Naive thymus-derived CD4-positive, alpha-beta T cell (primary cell): ENCODE data around the gene SLC38A5. TPM values are rescaled to one million over a fixed set of nuclear protein-coding genes. Genes with fewer than 3 reads are reported as not detected.

Source experiments
- ATAC-seq: fragments of 150-1000 bp; cut with Tn5 transposase; 2 replicates; pipeline ENCODE4 v1.10.0; 2021; ENCODE audit warnings: mild to moderate bottlenecking, moderate library complexity
- CTCF ChIA-PET: fragments of 350-600 bp; sonication (Branson Sonifier 250); formaldehyde crosslinking; loops from one replicate; lab custom pipeline; 2021; ENCODE audit warnings: antibody characterized with exemption; lab: Charles Lee
- POLR2A ChIA-PET: fragments of 350-600 bp; sonication (Branson Sonifier 250); formaldehyde crosslinking; loops from one replicate; lab custom pipeline; 2021; ENCODE audit warnings: antibody characterized with exemption, inconsistent platforms; lab: Charles Lee
- DNase-seq, 9 donors: peaks; one replicate each; pipeline versions ENCODE4 v3.0.0 to v3.0.0-alpha.2; 2020 to 2022; ENCODE audit warnings: mixed read lengths in 1 of 9
- H3K27ac ChIP-seq: one replicate; pipeline ENCODE4 v1.7.0; 2013; ENCODE audit warnings: mild to moderate bottlenecking, low read depth, low read length, moderate library complexity
- H3K27me3 ChIP-seq, 2 donors: one replicate each; pipeline ENCODE4 v1.7.0; 2013; ENCODE audit warnings: low read length in 2 of 2, mild to moderate bottlenecking in 2 of 2, moderate library complexity in 2 of 2; ENCODE audit not compliant: control insufficient read depth in 2 of 2, insufficient read depth in 2 of 2
- H3K36me3 ChIP-seq, 3 experiments: 1 replicate in 2 of 3; 2 replicates in 1 of 3; pipeline ENCODE4 v1.7.0; 2013; ENCODE audit warnings: low read length in 3 of 3, mild to moderate bottlenecking in 3 of 3, moderate library complexity in 1 of 3; ENCODE audit not compliant: insufficient read depth in 3 of 3, control insufficient read depth in 2 of 3
- H3K4me1 ChIP-seq, 2 donors: one replicate each; pipeline ENCODE4 v1.7.0; 2013; ENCODE audit warnings: low read length in 2 of 2, mild to moderate bottlenecking in 2 of 2, moderate library complexity in 1 of 2; ENCODE audit not compliant: control insufficient read depth in 2 of 2, insufficient read depth in 2 of 2
- H3K4me3 ChIP-seq: 2 replicates; pipeline ENCODE4 v1.7.0; 2013; ENCODE audit warnings: mild to moderate bottlenecking, low read length
- H3K9me3 ChIP-seq, 3 experiments: 1 replicate in 2 of 3; 2 replicates in 1 of 3; pipeline ENCODE4 v1.7.0; 2013; ENCODE audit warnings: low read length in 3 of 3; ENCODE audit not compliant: control insufficient read depth in 2 of 3
- H3K27ac Mint-ChIP-seq, 9 donors: one replicate each; pipeline ENCODE4 v1.8.0; 2020 to 2022; ENCODE audit warnings: mixed read lengths in 9 of 9, mild to moderate bottlenecking in 8 of 9, moderate library complexity in 5 of 9, inconsistent platforms in 2 of 9
- H3K27me3 Mint-ChIP-seq, 5 donors: one replicate each; pipeline ENCODE4 v1.8.0; 2021 to 2022; ENCODE audit warnings: mixed read lengths in 5 of 5, mild to moderate bottlenecking in 1 of 5
- H3K36me3 Mint-ChIP-seq, 5 donors: one replicate each; pipeline ENCODE4 v1.8.0; 2020 to 2022; ENCODE audit warnings: mixed read lengths in 5 of 5, mild to moderate bottlenecking in 3 of 5, inconsistent platforms in 1 of 5
- H3K4me1 Mint-ChIP-seq, 7 donors: one replicate each; pipeline ENCODE4 v1.8.0; 2020 to 2022; ENCODE audit warnings: mixed read lengths in 7 of 7, mild to moderate bottlenecking in 3 of 7, inconsistent platforms in 1 of 7
- H3K4me3 Mint-ChIP-seq, 10 donors: one replicate each; pipeline ENCODE4 v1.8.0; 2020 to 2022; ENCODE audit warnings: mild to moderate bottlenecking in 10 of 10, mixed read lengths in 10 of 10, moderate library complexity in 6 of 10, inconsistent platforms in 2 of 10
- H3K9me3 Mint-ChIP-seq, 11 donors: one replicate each; pipeline ENCODE4 v1.8.0; 2020 to 2022; ENCODE audit warnings: mixed read lengths in 11 of 11, mild to moderate bottlenecking in 4 of 11, inconsistent platforms in 1 of 11, moderate library complexity in 1 of 11
- intact Hi-C, 2 donors: fragments of 100-400 bp; cut with micrococcal nuclease; formaldehyde crosslinking; loops; one replicate each; pipeline ENCODE4 v1.15.1; 2023
- polyA plus RNA-seq, 2 donors: library from polyadenylated mRNA; unstranded; fragments of 300-500 nt; fragmentation: Illumina TruSeq; gene quantifications; one replicate each; pipeline ENCODE4 v1.2.3, GENCODE V29; 2021
- total RNA-seq, 6 experiments: library from RNA in 5 of 6; stranded (reverse) in 5 of 6; gene quantifications; 1 replicate in 5 of 6; 2 replicates in 1 of 6; pipeline ENCODE4 v1.2.3 and lab custom pipeline; 2021 to 2026

SLC38A5 gene
- total and polyA plus RNA-seq, 7 experiments from 2014 or later: 9.4 to 75.5 (median 14.8) TPM

GRCh38 chrX:48474127-48474526, 4.1 kb upstream of the SLC38A5 start:
- Histone ChIP-seq H3K27ac (no peak overlapping the region), H3K4me3 (no peak overlapping the region), H3K9me3 (no peaks in the 10 kb centered on the region), H3K4me1 (peaks cover 8 to 10% of the 10 kb centered on the region in 2 donors), H3K27me3 (no peaks in the 10 kb centered on the region), H3K36me3 (peaks cover 0 to 6% (median 0%) of the 10 kb centered on the region in 3 experiments)
- CTCF ChIA-PET: interaction anchor here (0.5 to 1.5 kb wide), 4 partner anchors 65 to 1279 kb away, joined by 3 read pairs; partner anchors contain the start of gene TBC1D25
- Mint-ChIP-seq H3K4me1 (peaks cover 24 to 44% (median 28%) of the 10 kb centered on the region in 7 donors), H3K9me3 (no peaks in the 10 kb centered on the region), H3K27ac (peak overlapping the region in 4 of 9 donors; percentile 7 to 58 (median 28)), H3K36me3 (peaks cover 0 to 8% (median 2%) of the 10 kb centered on the region in 5 donors), H3K4me3 (peak overlapping the region in 1 of 10 donors; percentile 23), H3K27me3 (no peaks in the 10 kb centered on the region)
- POLR2A ChIA-PET: interaction anchor here (1.4 kb wide), 1 partner anchor 100 kb away, joined by 3 read pairs; the partner anchor contains the start of gene RBM3
- no peak for DNase-seq
- intact Hi-C loops: loop anchor here (2.0 to 10.0 kb wide), 5 partner anchors 211 to 1639 kb away; partner anchors contain the start of genes PPP1R3F (in 1 of the 2), RP2 (in 1 of the 2), SUV39H1 (in 1 of the 2) and WAS (in 1 of the 2)
- ATAC-seq: no peak

GRCh38 chrX:48473704-48473990, 3.6 kb upstream of the SLC38A5 start:
- Mint-ChIP-seq H3K4me1 (peaks cover 21 to 44% (median 29%) of the 10 kb centered on the region in 7 donors), H3K9me3 (no peaks in the 10 kb centered on the region), H3K4me3 (no peak overlapping the region), H3K36me3 (peaks cover 0 to 6% (median 0%) of the 10 kb centered on the region in 5 donors), H3K27me3 (no peaks in the 10 kb centered on the region), H3K27ac (no peak overlapping the region)
- Histone ChIP-seq H3K27me3 (no peaks in the 10 kb centered on the region), H3K27ac (no peak overlapping the region), H3K36me3 (peaks cover 0 to 2% (median 0%) of the 10 kb centered on the region in 3 experiments), H3K4me3 (no peak overlapping the region), H3K4me1 (peaks cover 8 to 10% of the 10 kb centered on the region in 2 donors), H3K9me3 (no peaks in the 10 kb centered on the region)
- DNase-seq (no peak), ATAC-seq (no peak)
- intact Hi-C loops: loop anchor here (10.0 kb wide), 3 partner anchors 211 to 1639 kb away; partner anchors contain the start of genes RP2 (in 1 of the 2), SUV39H1 (in 1 of the 2) and WAS (in 1 of the 2)
- ChIA-PET CTCF (interaction anchor here (1.5 kb wide), 1 partner anchor 66 kb away, joined by 3 read pairs; the partner anchor contains the start of gene TBC1D25), POLR2A (interaction anchor here (1.4 kb wide), 1 partner anchor 100 kb away, joined by 3 read pairs; the partner anchor contains the start of gene RBM3)

GRCh38 chrX:48472851-48473703, 3.0 kb upstream of the SLC38A5 start:
- Histone ChIP-seq H3K9me3 (no peaks in the 10 kb centered on the region), H3K36me3 (no peaks in the 10 kb centered on the region), H3K4me3 (no peak overlapping the region), H3K27me3 (no peaks in the 10 kb centered on the region), H3K27ac (no peak overlapping the region), H3K4me1 (peaks cover 8 to 10% of the 10 kb centered on the region in 2 donors)
- ChIA-PET CTCF (interaction anchor here (1.5 kb wide), 1 partner anchor 66 kb away, joined by 3 read pairs; the partner anchor contains the start of gene TBC1D25), POLR2A (interaction anchor here (1.4 kb wide), 1 partner anchor 101 kb away, joined by 3 read pairs; the partner anchor contains the start of gene RBM3)
- intact Hi-C loops: loop anchor here (10.0 kb wide), 3 partner anchors 212 to 1638 kb away; partner anchors contain the start of genes RP2 (in 1 of the 2), SUV39H1 (in 1 of the 2) and WAS (in 1 of the 2)
- Mint-ChIP-seq H3K27ac (peak overlapping the region in 1 of 9 donors; percentile 34), H3K36me3 (peaks cover 0 to 5% (median 0%) of the 10 kb centered on the region in 5 donors), H3K4me1 (peaks cover 21 to 42% (median 28%) of the 10 kb centered on the region in 7 donors), H3K9me3 (no peaks in the 10 kb centered on the region), H3K27me3 (no peaks in the 10 kb centered on the region), H3K4me3 (peak overlapping the region in 1 of 10 donors; percentile 18)
- DNase-seq: no peak
- ATAC-seq: no peak

GRCh38 chrX:48472225-48472624, 2.2 kb upstream of the SLC38A5 start:
- no peak overlapping the region for H3K27ac ChIP-seq
- intact Hi-C loops: loop anchor here (10.0 kb wide), 3 partner anchors 213 to 1637 kb away; partner anchors contain the start of genes RP2 (in 1 of the 2), SUV39H1 (in 1 of the 2) and WAS (in 1 of the 2)
- H3K27me3 ChIP-seq: no peaks in the 10 kb centered on the region
- DNase-seq (no peak), ATAC-seq (no peak)
- H3K4me1 Mint-ChIP-seq: peaks cover 16 to 37% (median 26%) of the 10 kb centered on the region in 7 donors
- H3K36me3 Mint-ChIP-seq: peaks cover 0 to 10% (median 0%) of the 10 kb centered on the region in 5 donors
- H3K36me3 ChIP-seq: no peaks in the 10 kb centered on the region
- POLR2A ChIA-PET: no interaction called here
- H3K4me1 ChIP-seq: peaks cover 4 to 11% of the 10 kb centered on the region in 2 donors
- H3K27me3 Mint-ChIP-seq: no peaks in the 10 kb centered on the region
- no peak overlapping the region for H3K4me3 ChIP-seq
- H3K27ac Mint-ChIP-seq: peak overlapping the region in 1 of 9 donors; percentile 34
- H3K9me3 ChIP-seq: no peaks in the 10 kb centered on the region
- CTCF ChIA-PET: no interaction called here
- H3K9me3 Mint-ChIP-seq: no peaks in the 10 kb centered on the region
- no peak overlapping the region for H3K4me3 Mint-ChIP-seq

GRCh38 chrX:48471504-48471903, 1.4 kb upstream of the SLC38A5 start:
- Histone ChIP-seq H3K9me3 (no peaks in the 10 kb centered on the region), H3K36me3 (no peaks in the 10 kb centered on the region), H3K27me3 (no peaks in the 10 kb centered on the region), H3K27ac (no peak overlapping the region), H3K4me1 (peaks cover 0 to 5% of the 10 kb centered on the region in 2 donors), H3K4me3 (no peak overlapping the region)
- Mint-ChIP-seq H3K4me1 (peaks cover 12 to 35% (median 21%) of the 10 kb centered on the region in 7 donors), H3K36me3 (peaks cover 0 to 11% (median 0%) of the 10 kb centered on the region in 5 donors), H3K27ac (peak overlapping the region in 2 of 9 donors; percentile 54 to 56), H3K4me3 (peak overlapping the region in 2 of 10 donors; percentile 4 to 25), H3K9me3 (no peaks in the 10 kb centered on the region), H3K27me3 (no peaks in the 10 kb centered on the region)
- CTCF ChIA-PET: no interaction called here
- intact Hi-C loops: loop anchor here (10.0 kb wide), 3 partner anchors 213 to 1637 kb away; partner anchors contain the start of genes RP2 (in 1 of the 2), SUV39H1 (in 1 of the 2) and WAS (in 1 of the 2)
- DNase-seq (no peak), ATAC-seq (no peak)
- POLR2A ChIA-PET: interaction anchor here (0.9 kb wide), 1 partner anchor 38 kb away, joined by 3 read pairs; no protein-coding TSS in a partner anchor

GRCh38 chrX:48470833-48471118, 716 bp upstream of the SLC38A5 start:
- POLR2A ChIA-PET: no interaction called here
- Mint-ChIP-seq H3K36me3 (peaks cover 0 to 13% (median 0%) of the 10 kb centered on the region in 5 donors), H3K9me3 (no peaks in the 10 kb centered on the region), H3K27me3 (no peaks in the 10 kb centered on the region), H3K4me1 (peaks cover 12 to 36% (median 20%) of the 10 kb centered on the region in 7 donors), H3K27ac (no peak overlapping the region), H3K4me3 (no peak overlapping the region)
- CTCF ChIA-PET: no interaction called here
- H3K27ac ChIP-seq: no peak overlapping the region
- H3K27me3 ChIP-seq: no peaks in the 10 kb centered on the region
- no peaks in the 10 kb centered on the region for H3K9me3 ChIP-seq
- no peak for ATAC-seq
- DNase-seq: no peak
- intact Hi-C loops: loop anchor here (10.0 kb wide), 3 partner anchors 214 to 1636 kb away; partner anchors contain the start of genes RP2 (in 1 of the 2), SUV39H1 (in 1 of the 2) and WAS (in 1 of the 2)
- H3K4me1 ChIP-seq: peaks cover 0 to 5% of the 10 kb centered on the region in 2 donors
- H3K36me3 ChIP-seq: no peaks in the 10 kb centered on the region
- H3K4me3 ChIP-seq: no peak overlapping the region
